HG02852 (cell line): ENCODE results near the gene PPP3CA.
A peak's percentile ranks its signal among the peaks of the same experiment; 100 is the strongest.

Source experiments
- ATAC-seq: cut with Tn5 transposase; IDR thresholded peaks from one replicate; pipeline ENCODE4 v1.9.1; 2021; ENCODE audit warnings: mild to moderate bottlenecking, moderate library complexity; ENCODE audit not compliant: unreplicated experiment

PPP3CA gene

GRCh38 chr4:101065935-101066485 lies 281.3 kb downstream of the PPP3CA start:
- no peak for ATAC-seq

DNA sequence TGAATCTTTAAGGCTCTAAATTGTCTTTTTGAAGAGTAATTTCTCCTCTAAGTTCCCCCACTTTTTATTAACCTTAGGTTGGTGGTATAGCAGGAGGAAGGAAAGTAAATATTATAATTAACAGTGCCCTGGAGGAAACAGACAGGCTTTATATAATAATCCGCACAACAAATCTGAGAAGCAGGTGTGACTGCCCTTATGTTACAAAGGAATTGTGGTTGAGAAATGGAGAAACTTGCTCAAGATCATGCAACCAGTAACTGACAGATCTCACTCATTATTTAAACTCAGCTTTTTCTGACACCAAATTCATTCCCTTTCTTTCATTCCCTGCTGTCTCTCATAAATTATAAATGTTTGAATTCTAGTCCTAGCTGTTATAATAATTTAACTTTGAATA lies 282.0 kb downstream of the PPP3CA start:
- no peak for ATAC-seq

GRCh38 chr4:101064541-101065180 lies 282.7 kb downstream of the PPP3CA start:
- no peak for ATAC-seq

DNA sequence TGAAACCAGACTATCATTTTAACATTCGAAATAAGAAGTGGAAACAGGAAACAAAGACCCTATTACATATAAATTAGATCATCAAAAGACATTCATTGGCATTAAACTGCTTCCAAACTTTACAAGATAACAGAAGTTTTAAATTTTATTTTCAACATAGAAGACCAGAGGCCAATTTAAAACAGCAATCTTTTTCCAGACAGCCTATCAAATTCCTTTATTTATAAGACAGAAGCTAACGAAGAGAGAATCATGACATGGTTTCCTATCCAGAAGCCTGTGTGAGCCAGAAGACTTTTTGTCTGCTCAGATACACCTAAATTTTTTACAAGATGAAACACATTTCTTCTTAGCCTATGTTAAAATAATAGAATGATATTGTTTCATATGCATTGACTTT lies 291.9 kb downstream of the PPP3CA start:
- ATAC-seq: no peak

DNA sequence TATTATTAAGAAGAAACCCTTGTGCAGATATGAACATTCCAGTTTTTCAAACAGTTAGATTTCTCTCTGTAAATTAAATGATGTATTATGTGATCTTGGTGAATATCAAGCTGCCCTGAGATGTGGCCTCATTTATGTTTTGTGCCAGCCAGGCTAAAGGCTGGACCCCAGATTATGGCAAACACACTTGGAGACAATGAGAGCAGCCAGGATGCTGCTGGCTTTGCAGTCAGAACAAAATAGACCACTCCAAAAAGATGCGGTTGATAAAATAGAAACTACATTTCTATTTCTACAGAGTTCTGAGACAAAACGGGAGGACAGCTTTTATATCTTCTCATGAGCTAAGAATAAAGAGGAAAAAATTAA lies 296.5 kb downstream of the PPP3CA start:
- no peak for ATAC-seq

- no peak for ATAC-seq
Measured at GRCh38 chr4:101050088-101050836, 297.1 kb downstream of the PPP3CA start.

GRCh38 chr4:101049549-101050001 lies 297.8 kb downstream of the PPP3CA start:
- no peak for ATAC-seq

DNA sequence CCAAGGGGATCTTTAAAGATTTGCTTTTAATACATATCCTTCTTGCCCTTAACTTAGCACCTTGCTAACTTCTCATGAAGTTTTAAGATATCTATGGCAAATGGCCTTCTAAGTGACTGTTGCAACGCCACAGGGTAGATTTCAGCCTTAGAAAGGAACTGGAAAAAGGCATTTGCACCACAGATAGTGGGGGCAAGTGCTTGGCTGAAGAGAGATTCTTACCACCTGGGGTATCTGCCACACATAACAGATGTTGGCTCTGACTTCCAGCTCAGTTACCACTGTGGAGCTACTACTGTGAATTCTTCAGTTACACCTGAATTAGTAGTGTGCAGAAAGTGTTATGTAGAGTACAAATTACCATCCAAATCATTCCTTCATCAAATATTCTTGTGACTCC lies 302.6 kb downstream of the PPP3CA start:
- ATAC-seq: no peak

- ATAC-seq: no peak
Measured at GRCh38 chr4:101042847-101043246, 304.5 kb downstream of the PPP3CA start.

- no peak for ATAC-seq
Measured at GRCh38 chr4:101040776-101041175, 306.6 kb downstream of the PPP3CA start.

DNA sequence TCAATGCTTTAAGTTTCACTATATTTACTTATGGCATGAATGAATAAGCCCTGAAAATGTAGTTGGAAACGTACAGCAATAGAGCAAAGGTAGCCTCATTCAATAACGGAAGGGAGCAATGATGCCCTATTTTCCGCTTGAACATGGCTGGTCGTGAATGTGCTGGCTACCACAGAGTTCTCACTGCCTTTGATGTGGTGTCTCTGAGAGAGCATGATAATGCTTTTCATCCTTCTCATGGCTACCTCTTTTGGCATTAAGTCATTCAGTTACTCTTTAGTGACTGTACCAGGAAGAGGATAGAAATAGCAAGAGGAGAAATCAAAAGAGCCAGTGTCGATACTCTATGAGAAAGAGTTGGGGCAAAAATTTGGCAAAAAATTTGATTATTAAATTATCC lies 308.0 kb downstream of the PPP3CA start:
- ATAC-seq: peak; percentile 48

- ATAC-seq: no peak
Measured at GRCh38 chr4:101037938-101038413, 309.4 kb downstream of the PPP3CA start.

DNA sequence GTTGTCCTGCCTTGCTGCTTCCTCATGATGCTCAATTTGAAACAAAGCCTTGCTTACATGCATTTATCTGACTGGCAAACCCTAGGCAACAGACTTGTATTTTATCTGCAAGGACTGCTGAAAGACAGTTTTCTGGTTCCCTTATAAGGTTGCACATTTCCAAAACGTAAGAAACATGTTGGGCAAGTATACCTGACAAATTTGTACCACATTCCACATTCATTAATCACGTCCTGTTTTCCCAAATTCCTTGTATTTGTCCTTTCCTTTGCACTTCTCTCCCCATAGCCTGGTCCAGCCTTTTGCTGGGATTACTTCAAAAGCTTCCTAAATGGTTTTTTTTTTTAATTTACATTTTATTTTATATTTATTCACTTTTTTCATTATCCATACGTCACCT lies 310.1 kb downstream of the PPP3CA start:
- no peak for ATAC-seq

DNA sequence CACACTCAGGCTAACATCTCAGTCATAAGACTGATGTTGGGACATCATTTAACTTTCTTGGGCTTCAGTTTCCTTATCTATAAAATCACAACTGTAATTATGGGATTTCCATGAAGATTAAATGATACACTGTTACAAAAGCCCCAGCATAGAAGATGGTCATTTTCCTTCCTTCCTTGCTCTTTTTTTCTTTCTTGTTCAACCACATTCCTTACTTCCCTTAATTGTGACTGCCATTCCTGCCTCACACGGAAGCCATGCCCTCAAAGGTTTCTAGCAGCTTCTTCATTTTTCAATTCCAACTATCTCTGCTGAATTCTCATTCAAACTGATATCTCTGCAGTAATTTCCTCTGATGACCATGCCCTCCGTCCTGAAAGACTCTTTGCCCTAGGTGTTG lies 311.8 kb downstream of the PPP3CA start:
- no peak for ATAC-seq

DNA sequence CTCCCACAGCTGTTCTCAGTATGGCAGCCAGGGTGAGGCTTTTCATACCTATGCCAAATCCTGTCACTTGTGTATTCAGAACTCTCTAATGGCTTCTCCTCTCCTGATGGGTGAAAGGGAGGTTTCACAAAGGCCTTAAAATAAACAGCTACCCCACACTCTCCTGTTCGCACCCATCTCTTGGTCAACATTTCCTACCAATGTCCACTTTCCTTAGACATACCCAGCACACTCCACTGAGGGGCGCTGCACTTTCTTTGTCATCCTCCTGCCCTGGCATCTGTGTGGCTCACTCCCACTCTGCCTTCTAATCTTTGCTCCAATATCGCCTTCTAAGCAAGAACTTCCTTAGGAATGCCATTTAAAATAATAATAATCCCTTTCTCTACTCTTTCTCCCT lies 313.3 kb downstream of the PPP3CA start:
- no peak for ATAC-seq

GRCh38 chr4:101032541-101032940 lies 314.8 kb downstream of the PPP3CA start:
- no peak for ATAC-seq

DNA sequence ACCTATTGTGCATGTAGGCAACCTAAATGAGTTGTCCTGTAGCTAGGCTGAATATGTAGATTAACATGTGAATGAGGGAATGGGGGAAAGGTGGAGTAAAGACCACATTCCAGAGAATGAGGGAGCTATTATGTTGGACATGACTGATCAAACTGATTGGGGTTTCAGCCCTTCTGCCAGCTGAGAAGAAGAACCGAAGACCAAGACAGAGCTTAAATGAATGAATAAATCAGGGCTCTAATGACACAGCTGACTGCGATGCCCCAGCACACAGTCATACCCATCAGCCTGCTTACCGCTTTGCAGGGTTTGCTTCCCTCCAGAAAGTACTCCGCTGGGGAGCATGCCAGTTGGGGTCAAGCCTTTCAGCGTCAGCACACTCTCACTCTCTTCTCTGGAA lies 315.4 kb downstream of the PPP3CA start:
- ATAC-seq: no peak

DNA sequence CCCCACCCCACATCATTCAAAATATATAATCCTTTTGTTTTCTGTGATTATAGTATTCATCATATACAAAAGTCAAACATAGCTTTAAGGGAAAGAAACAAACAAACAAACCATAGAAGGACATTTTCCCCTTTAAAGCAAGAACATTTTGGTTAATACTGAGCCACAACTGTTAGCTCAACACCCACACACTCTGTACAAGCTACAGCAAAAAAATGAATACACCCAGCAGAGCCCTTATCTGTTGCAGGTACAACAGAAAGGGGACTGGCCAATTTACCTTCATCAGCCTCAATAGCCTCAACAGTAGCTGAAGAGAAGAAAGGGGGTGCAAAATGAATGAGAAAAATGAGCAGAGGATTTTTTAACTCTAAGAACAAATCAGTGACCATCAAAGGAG lies 318.4 kb downstream of the PPP3CA start:
- ATAC-seq: peak; percentile 51

- no peak for ATAC-seq
Measured at GRCh38 chr4:101027721-101028120, 319.6 kb downstream of the PPP3CA start.

DNA sequence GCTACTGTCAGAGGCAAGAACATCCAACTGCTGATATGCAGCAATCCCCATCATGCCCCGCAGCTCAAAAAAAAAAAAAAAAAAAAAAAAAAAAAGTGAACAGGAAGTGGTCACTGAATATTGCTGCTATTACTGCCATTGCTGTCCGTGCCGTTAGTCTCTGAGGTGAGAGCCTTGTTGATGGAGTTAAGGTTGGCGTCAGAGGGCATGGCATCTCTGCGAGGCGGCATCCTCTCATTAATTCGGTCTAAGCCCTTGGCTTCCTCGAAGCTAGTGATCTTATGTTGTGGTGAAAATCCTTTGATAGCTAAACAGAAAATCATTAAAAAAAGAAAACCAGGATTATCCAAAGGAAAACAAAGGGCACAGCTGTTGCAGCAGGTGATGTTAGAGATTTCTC lies 321.6 kb downstream of the PPP3CA start:
- no peak for ATAC-seq

- ATAC-seq: no peak
Measured at GRCh38 chr4:101022151-101023024, 324.9 kb downstream of the PPP3CA start.
